Activated T-helper 9 cell treated with anti-CD3 and anti-CD28 coated beads, Interleukin-2, amount 50 U/mL, for 16 hours (primary cell): ENCODE results near the gene FXN.
"Not testable (repeated sequence)": the region's sequence is repeated elsewhere in the genome, so short reads cannot be mapped to it uniquely, and the experiment has no call there.

Experiments used
- DNase-seq: peaks from one replicate; pipeline ENCODE4 v3.0.0-alpha.2; 2020; ENCODE audit warnings: low read depth

The FXN gene

GRCh38 chr9:69035438-69036308 lies at the start of gene FXN:
Gene FXN, plus strand, starts transcription at chr9:69035752. Its CDS starts 31 bp downstream, at chr9:69035783.
- peak; percentile 79 for DNase-seq

GRCh38 chr9:68986949-68987348 lies 48.6 kb upstream of the FXN start:
- not testable (repeated sequence) for DNase-seq

- no peak for DNase-seq
These were observed 44.1 kb upstream of the FXN start for GRCh38 chr9:68991457-68991856.

- DNase-seq, result no peak
These were observed 39.8 kb upstream of the FXN start for GRCh38 chr9:68995776-68996175.

- no peak for DNase-seq
These were observed 39.1 kb upstream of the FXN start for GRCh38 chr9:68996462-68996861.

GRCh38 chr9:68997666-68998065 lies 37.9 kb upstream of the FXN start:
- no peak for DNase-seq

GRCh38 chr9:68998385-68998784 lies 37.2 kb upstream of the FXN start:
- no peak for DNase-seq

- DNase-seq, result no peak
These were observed 36.7 kb upstream of the FXN start for GRCh38 chr9:68998812-68999211.

GRCh38 chr9:68999393-69000105 lies 36.0 kb upstream of the FXN start:
- DNase-seq, result peak; percentile 13

- no peak for DNase-seq
These were observed 33.6 kb upstream of the FXN start for GRCh38 chr9:69001921-69002320.

- no peak for DNase-seq
These were observed 32.5 kb upstream of the FXN start for GRCh38 chr9:69003051-69003450.

GRCh38 chr9:69004836-69005235 lies 30.7 kb upstream of the FXN start:
- DNase-seq, result no peak

- no peak for DNase-seq
These were observed 25.8 kb upstream of the FXN start for GRCh38 chr9:69009708-69010107.

GRCh38 chr9:69012696-69013381 lies 22.7 kb upstream of the FXN start:
- DNase-seq, result no peak

- no peak for DNase-seq
These were observed 22.2 kb upstream of the FXN start for GRCh38 chr9:69013382-69013727.

GRCh38 chr9:69014013-69014412 lies 21.5 kb upstream of the FXN start, which contains the start of gene PRKACG:
Gene PRKACG, minus strand, starts transcription at chr9:69014113. Its CDS starts 21 bp downstream, at chr9:69014092.
- DNase-seq, result no peak

- no peak for DNase-seq
These were observed 19.1 kb upstream of the FXN start for GRCh38 chr9:69016191-69017096.

- no peak for DNase-seq
These were observed 16.8 kb upstream of the FXN start for GRCh38 chr9:69018737-69019136.

GRCh38 chr9:69019808-69020207 lies 15.7 kb upstream of the FXN start:
- DNase-seq, result no peak

GRCh38 chr9:69020301-69021145 lies 15.0 kb upstream of the FXN start:
- no peak for DNase-seq

- DNase-seq, result no peak
These were observed 11.9 kb upstream of the FXN start for GRCh38 chr9:69023650-69024049.
